ENCODE measurements around the gene ANK2.
"Not testable (repeated sequence)": the region's sequence is repeated elsewhere in the genome, so short reads cannot be mapped to it uniquely, and the experiment has no call there.

DNA sequence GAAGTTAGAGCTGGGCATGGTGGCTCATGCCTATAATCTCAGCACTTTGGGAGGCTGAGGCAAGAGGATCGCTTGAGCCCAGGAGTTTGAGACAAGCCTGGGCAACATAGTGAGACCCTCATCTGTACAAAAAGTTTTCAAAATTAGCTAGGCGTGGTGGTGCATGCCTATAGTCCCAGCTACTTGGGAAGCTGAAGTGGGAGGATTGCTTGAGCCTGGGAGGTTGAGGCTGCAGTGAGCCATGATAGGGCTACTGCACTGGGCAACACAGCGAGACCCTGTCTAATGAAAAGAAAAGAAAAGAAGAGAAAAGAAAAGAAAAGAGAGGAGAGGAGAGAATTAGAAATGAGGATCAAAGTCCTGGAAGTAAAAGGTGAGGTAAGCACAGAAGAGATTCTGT is 19.3 kb downstream of the ANK2 start:
- TF ChIP-seq, protein P1, sequence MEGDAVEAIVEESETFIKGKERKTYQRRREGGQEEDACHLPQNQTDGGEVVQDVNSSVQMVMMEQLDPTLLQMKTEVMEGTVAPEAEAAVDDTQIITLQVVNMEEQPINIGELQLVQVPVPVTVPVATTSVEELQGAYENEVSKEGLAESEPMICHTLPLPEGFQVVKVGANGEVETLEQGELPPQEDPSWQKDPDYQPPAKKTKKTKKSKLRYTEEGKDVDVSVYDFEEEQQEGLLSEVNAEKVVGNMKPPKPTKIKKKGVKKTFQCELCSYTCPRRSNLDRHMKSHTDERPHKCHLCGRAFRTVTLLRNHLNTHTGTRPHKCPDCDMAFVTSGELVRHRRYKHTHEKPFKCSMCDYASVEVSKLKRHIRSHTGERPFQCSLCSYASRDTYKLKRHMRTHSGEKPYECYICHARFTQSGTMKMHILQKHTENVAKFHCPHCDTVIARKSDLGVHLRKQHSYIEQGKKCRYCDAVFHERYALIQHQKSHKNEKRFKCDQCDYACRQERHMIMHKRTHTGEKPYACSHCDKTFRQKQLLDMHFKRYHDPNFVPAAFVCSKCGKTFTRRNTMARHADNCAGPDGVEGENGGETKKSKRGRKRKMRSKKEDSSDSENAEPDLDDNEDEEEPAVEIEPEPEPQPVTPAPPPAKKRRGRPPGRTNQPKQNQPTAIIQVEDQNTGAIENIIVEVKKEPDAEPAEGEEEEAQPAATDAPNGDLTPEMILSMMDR (IDR thresholded peaks at IDR 0.05; ENCODE audit: borderline replicate concordance, extremely low read depth, low read length, poor library complexity, severe bottlenecking): not testable (repeated sequence)
- not testable (repeated sequence) for TF ChIP-seq EZH2 (IDR thresholded peaks at IDR 0.05; ENCODE audit: borderline replicate concordance, low read depth, low read length, severe bottlenecking)
